IMR-90 (cell line): Measurements from ENCODE around the gene ANKRD16. TPM values are rescaled to one million over a fixed set of nuclear protein-coding genes. Genes with fewer than 3 reads are reported as not detected.

Source experiments
- ATAC-seq: fragments of 200-7000 bp; cut with Tn5 transposase; 2 replicates; pipeline ENCODE4 v1.9.1; 2020; ENCODE audit warnings: low read depth, mild to moderate bottlenecking, moderate library complexity
- BruUV-seq: library from RNA; stranded (reverse); fragments of 400-500 nt; replicated peaks from 2 replicates; lab custom pipeline; 2021; lab: Mats Ljungman, UMichigan
- CTCF ChIA-PET: fragments of 300-600 bp; formaldehyde crosslinking; extraction: SDS; loops from one replicate; lab custom pipeline; 2021; ENCODE audit warnings: antibody characterized with exemption; lab: Yijun Ruan, JAX
- POLR2A ChIA-PET: fragments of 300-600 bp; sonication (Branson Sonifier 250); formaldehyde crosslinking; loops from one replicate; lab custom pipeline; 2022; ENCODE audit warnings: antibody characterized with exemption; ENCODE audit not compliant: unreplicated experiment; lab: Charles Lee
- DNase-seq: peaks from one replicate; pipeline ENCODE4 v3.0.0; 2013
- H2AFZ ChIP-seq: replicated peaks from 2 replicates; pipeline ENCODE3; 2013; ENCODE audit warnings: low read length, mild to moderate bottlenecking; ENCODE audit not compliant: poor library complexity
- H2AK5ac ChIP-seq: 2 replicates; pipeline ENCODE4 v1.6.1; 2013; ENCODE audit warnings: low read depth, low read length, inconsistent platforms
- H2AK9ac ChIP-seq: replicated peaks from 2 replicates; pipeline ENCODE3; 2013; ENCODE audit warnings: mild to moderate bottlenecking, low read depth, low read length, moderate library complexity; ENCODE audit not compliant: poor library complexity
- H2BK120ac ChIP-seq: 2 replicates; pipeline ENCODE4 v1.6.1; 2013; ENCODE audit warnings: low read depth, low read length, inconsistent platforms
- H2BK15ac ChIP-seq: 3 replicates; pipeline ENCODE4 v1.6.1; 2013; ENCODE audit warnings: low read depth, low read length, inconsistent platforms
- H2BK20ac ChIP-seq: 2 replicates; pipeline ENCODE4 v1.6.1; 2013; ENCODE audit warnings: low read depth, mild to moderate bottlenecking, inconsistent platforms, low read length, moderate library complexity
- H2BK5ac ChIP-seq: 2 replicates; pipeline ENCODE4 v1.6.1; 2013; ENCODE audit warnings: mild to moderate bottlenecking, low read depth, low read length, inconsistent platforms; ENCODE audit not compliant: poor library complexity, severe bottlenecking
- H3K14ac ChIP-seq: replicated peaks from 2 replicates; pipeline ENCODE4 v1.6.1; 2013; ENCODE audit warnings: low read depth, low read length, inconsistent platforms
- H3K18ac ChIP-seq: 2 replicates; pipeline ENCODE4 v1.6.1; 2013; ENCODE audit warnings: low read depth, low read length, control low read depth
- H3K23ac ChIP-seq: 2 replicates; pipeline ENCODE4 v1.6.1; 2013; ENCODE audit warnings: low read depth, low read length, inconsistent platforms
- H3K27ac ChIP-seq: 2 replicates; pipeline ENCODE4 v1.5.1; 2013; ENCODE audit warnings: mild to moderate bottlenecking, control low read depth, low read length; ENCODE audit not compliant: insufficient read depth
- H3K27me3 ChIP-seq: 2 replicates; pipeline ENCODE4 v1.6.1; 2013; ENCODE audit warnings: low read length; ENCODE audit not compliant: control insufficient read depth, insufficient read depth
- H3K36me3 ChIP-seq: 2 replicates; pipeline ENCODE4 v1.6.1; 2013; ENCODE audit warnings: low read length, mixed read lengths; ENCODE audit not compliant: control insufficient read depth, insufficient read depth
- H3K4ac ChIP-seq: 2 replicates; pipeline ENCODE4 v1.6.1; 2013; ENCODE audit warnings: low read depth, low read length, inconsistent platforms
- H3K4me1 ChIP-seq: 2 replicates; pipeline ENCODE4 v1.6.1; 2013; ENCODE audit warnings: low read length, mixed read lengths; ENCODE audit not compliant: control insufficient read depth, insufficient read depth
- H3K4me2 ChIP-seq: 2 replicates; pipeline ENCODE4 v1.6.1; 2013; ENCODE audit warnings: low read depth, mild to moderate bottlenecking, control low read depth, low read length, moderate library complexity
- H3K4me3 ChIP-seq: 2 replicates; pipeline ENCODE4 v1.5.1; 2013; ENCODE audit warnings: low read depth, mild to moderate bottlenecking, control low read depth, low read length, moderate library complexity; ENCODE audit not compliant: insufficient read depth
- H3K56ac ChIP-seq: 2 replicates; pipeline ENCODE4 v1.6.1; 2013; ENCODE audit warnings: low read length, inconsistent platforms; ENCODE audit not compliant: insufficient read depth; ENCODE audit errors: extremely low read depth
- H3K79me1 ChIP-seq, 2 experiments: 2 replicates each; pipeline ENCODE4 v1.6.1; 2013; ENCODE audit warnings: low read length in 2 of 2, inconsistent platforms in 1 of 2, low read depth in 1 of 2
- H3K9ac ChIP-seq: 2 replicates; pipeline ENCODE4 v1.6.1; 2013; ENCODE audit warnings: low read depth, low read length, control low read depth
- H3K9me1 ChIP-seq: 2 replicates; pipeline ENCODE4 v1.6.1; 2013; ENCODE audit warnings: low read length, inconsistent platforms; ENCODE audit not compliant: insufficient read depth
- H3K9me3 ChIP-seq: 2 replicates; pipeline ENCODE4 v1.6.1; 2013; ENCODE audit warnings: low read length; ENCODE audit not compliant: control insufficient read depth, insufficient read depth
- H4K20me1 ChIP-seq: 2 replicates; pipeline ENCODE4 v1.6.1; 2013; ENCODE audit warnings: low read length, inconsistent platforms; ENCODE audit not compliant: insufficient read depth
- H4K5ac ChIP-seq: 2 replicates; pipeline ENCODE4 v1.6.1; 2013; ENCODE audit warnings: mild to moderate bottlenecking, low read depth, low read length, control low read depth
- H4K8ac ChIP-seq, 2 experiments: 2 replicates each; pipeline ENCODE4 v1.6.1; 2013; ENCODE audit warnings: low read depth in 2 of 2, low read length in 2 of 2, control low read depth in 1 of 2, inconsistent platforms in 1 of 2
- H4K91ac ChIP-seq: 2 replicates; pipeline ENCODE4 v1.6.1; 2013; ENCODE audit warnings: low read depth, low read length, inconsistent platforms; ENCODE audit not compliant: insufficient read depth
- BHLHE40 ChIP-seq: fragments of 150-350 bp; IDR thresholded peaks from 2 replicates; pipeline ENCODE4 v1.6.1; 2016; ENCODE audit warnings: mild to moderate bottlenecking, low read depth, low read length
- CEBPB ChIP-seq: IDR thresholded peaks from 2 replicates; pipeline ENCODE4 v1.6.1; 2012; ENCODE audit warnings: low read depth, low read length, improper control_type of control experiment
- CHD1 ChIP-seq: IDR thresholded peaks from 2 replicates; pipeline ENCODE4 v1.6.1; 2012; ENCODE audit warnings: low read depth, low read length, improper control_type of control experiment
- FOS ChIP-seq: fragments of 150-350 bp; IDR thresholded peaks from 2 replicates; pipeline ENCODE4 v1.6.1; 2016; ENCODE audit warnings: low read depth, low read length
- MAFK ChIP-seq: IDR thresholded peaks from 2 replicates; pipeline ENCODE4 v1.6.1; 2012; ENCODE audit warnings: low read depth, low read length, improper control_type of control experiment
- MXI1 ChIP-seq: IDR thresholded peaks from 2 replicates; pipeline ENCODE4 v1.6.1; 2012; ENCODE audit warnings: low read depth, mild to moderate bottlenecking, low read length, moderate library complexity, borderline replicate concordance
- NFE2L2 ChIP-seq: fragments of 150-350 bp; IDR thresholded peaks from 2 replicates; pipeline ENCODE4 v1.6.1; 2016; ENCODE audit warnings: low read depth, mild to moderate bottlenecking, low read length
- POLR2A ChIP-seq: IDR thresholded peaks from 2 replicates; pipeline ENCODE4 v1.6.1; 2012; ENCODE audit warnings: mild to moderate bottlenecking, low read depth, low read length
- RAD21 ChIP-seq: IDR thresholded peaks from 2 replicates; pipeline ENCODE4 v1.6.1; 2012; ENCODE audit warnings: low read length, improper control_type of control experiment
- RCOR1 ChIP-seq: IDR thresholded peaks from 2 replicates; pipeline ENCODE4 v1.6.1; 2012; ENCODE audit warnings: mild to moderate bottlenecking, low read length, improper control_type of control experiment; ENCODE audit not compliant: insufficient replicate concordance
- RFX5 ChIP-seq: IDR thresholded peaks from 2 replicates; pipeline ENCODE4 v1.8.0; 2012; ENCODE audit warnings: low read depth, mild to moderate bottlenecking, low read length, moderate library complexity
- SMC3 ChIP-seq: fragments of 150-350 bp; IDR thresholded peaks from 2 replicates; pipeline ENCODE4 v1.6.1; 2016; ENCODE audit warnings: low read depth, mild to moderate bottlenecking, antibody characterized with exemption, low read length, moderate library complexity
- WGBS, 2 experiments: methylation state at CpG; one replicate each; pipeline versions ENCODE4 v1.1.5 to v1.1.7; 2013; ENCODE audit warnings: missing lambda C conversion rate in 2 of 2; ENCODE audit not compliant: insufficient read length in 1 of 2; ENCODE audit errors: extremely low coverage in 2 of 2; 5-methylcytosine and 5-hydroxymethylcytosine counted together
- dilution Hi-C: fragments of 300-500 bp; cut with HindIII; formaldehyde crosslinking; loops from one replicate; pipeline ENCODE4 v1.14.3; 2018; ENCODE audit warnings: low sequenced_read_pairs; ENCODE audit not compliant: unreplicated experiment
- in situ Hi-C: fragments of 300-500 bp; cut with MboI; formaldehyde crosslinking; loops from 3 replicates; pipeline ENCODE4 v1.14.3; 2019; ENCODE audit warnings: low sequenced_read_pairs, inconsistent platforms, mixed read lengths
- intact Hi-C: fragments of 100-400 bp; cut with micrococcal nuclease; formaldehyde crosslinking; loops from 2 replicates; pipeline ENCODE4 v1.10.0; 2022
- polyA plus RNA-seq, 3 experiments: library from polyadenylated mRNA; depleted of rRNA; stranded (reverse); fragments of >200 nt; gene quantifications; 2 replicates each; pipeline ENCODE4 v1.2.3, GENCODE V29; 2012; ENCODE audit warnings: low replicate concordance in 1 of 3
- total RNA-seq: library from RNA; depleted of rRNA; stranded (reverse); fragments of >200 nt; gene quantifications from 2 replicates; pipeline ENCODE4 v1.2.3, GENCODE V29; 2012
- TF ChIP-seq, protein P1 (sequence below): fragments of 150-350 bp; IDR thresholded peaks from 2 replicates; pipeline ENCODE4 v1.6.1; 2016; ENCODE audit warnings: low read depth, mild to moderate bottlenecking, low read length, moderate library complexity, borderline replicate concordance
- TF ChIP-seq, protein P2 (sequence below): fragments of 150-350 bp; IDR thresholded peaks from 2 replicates; pipeline ENCODE4 v1.6.1; 2017; ENCODE audit warnings: mild to moderate bottlenecking, antibody characterized with exemption, low read length, low read depth
- TF ChIP-seq, protein P3 (sequence below): conservative IDR thresholded peaks from 2 replicates; pipeline ENCODE4 v1.5.1; 2012; ENCODE audit warnings: mild to moderate bottlenecking, low read depth, low read length, improper control_type of control experiment

The ANKRD16 gene
- total and polyA plus RNA-seq, 2 of the 4 experiments (the other 2 are of a cell fraction), result 5.1 to 5.7 TPM

DNA sequence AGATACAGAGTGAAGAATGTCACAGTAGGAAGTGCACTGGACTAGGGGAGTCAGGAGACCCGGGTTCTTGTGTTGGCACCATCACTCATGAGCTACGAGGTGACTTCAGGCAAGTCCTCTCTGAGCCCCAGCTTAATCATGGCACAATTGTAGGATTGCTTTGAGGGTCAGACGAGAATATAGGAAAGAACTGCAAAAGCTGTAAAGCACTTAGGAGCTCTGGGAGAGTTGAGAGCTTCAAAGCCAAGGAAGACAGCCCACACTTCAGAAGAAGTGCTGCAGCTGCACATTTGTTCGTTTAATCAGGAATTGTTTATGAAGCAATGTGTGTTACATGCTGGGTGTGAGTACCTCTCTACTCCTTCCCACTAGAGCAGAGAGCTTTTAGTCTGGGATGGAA lies 4.7 kb upstream of the ANKRD16 start:
- BruUV-seq, result no TSS peak
- POLR2A ChIA-PET, result no interaction called here

More for the DNA sequence above, 4.7 kb upstream of the ANKRD16 start:
- no peak for ATAC-seq
- no peak overlapping the region for H3K9ac ChIP-seq
- no peak overlapping the region for H3K18ac ChIP-seq
- 80% methylated on average over 1 of the region's 4 CpGs; no CpG with 5 or more reads in 1 of the 2 experiments for WGBS, 2 experiments
- no peak overlapping the region for H3K4me2 ChIP-seq
- no peak overlapping the region for H4K91ac ChIP-seq
- H3K9me1 ChIP-seq, result peaks cover 15% of the 10 kb centered on the region
- H4K5ac ChIP-seq, result no peak overlapping the region
- H2BK20ac ChIP-seq, result no peak overlapping the region
- peaks cover 4% of the 10 kb centered on the region for H3K9me3 ChIP-seq
- peaks cover 6% of the 10 kb centered on the region for H3K4me1 ChIP-seq
- no peak overlapping the region for H3K27ac ChIP-seq
- peaks cover 57% of the 10 kb centered on the region for H4K20me1 ChIP-seq
- CTCF ChIA-PET, result no interaction called here
- H3K23ac ChIP-seq, result no peak overlapping the region; the same call in 1 of the 2 replicates
- H3K36me3 ChIP-seq, result peaks cover 27% of the 10 kb centered on the region
- H2BK5ac ChIP-seq, result no peak overlapping the region
- H3K56ac ChIP-seq, result no peak overlapping the region
- dilution Hi-C loops, result no loop called here
- no peaks in the 10 kb centered on the region for H3K27me3 ChIP-seq
- in situ Hi-C loops, result no loop called here
- no peak for DNase-seq
- TF ChIP-seq CHD1, result no peak
- TF ChIP-seq CEBPB, result no peak
- TF ChIP-seq MXI1, result no peak
- TF ChIP-seq POLR2A, result no peak
- no peak for TF ChIP-seq MAFK
- TF ChIP-seq, protein P1, sequence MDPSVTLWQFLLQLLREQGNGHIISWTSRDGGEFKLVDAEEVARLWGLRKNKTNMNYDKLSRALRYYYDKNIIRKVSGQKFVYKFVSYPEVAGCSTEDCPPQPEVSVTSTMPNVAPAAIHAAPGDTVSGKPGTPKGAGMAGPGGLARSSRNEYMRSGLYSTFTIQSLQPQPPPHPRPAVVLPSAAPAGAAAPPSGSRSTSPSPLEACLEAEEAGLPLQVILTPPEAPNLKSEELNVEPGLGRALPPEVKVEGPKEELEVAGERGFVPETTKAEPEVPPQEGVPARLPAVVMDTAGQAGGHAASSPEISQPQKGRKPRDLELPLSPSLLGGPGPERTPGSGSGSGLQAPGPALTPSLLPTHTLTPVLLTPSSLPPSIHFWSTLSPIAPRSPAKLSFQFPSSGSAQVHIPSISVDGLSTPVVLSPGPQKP, result no peak
- TF ChIP-seq RCOR1, result no peak
- TF ChIP-seq RFX5, result no peak
- TF ChIP-seq, protein P2, sequence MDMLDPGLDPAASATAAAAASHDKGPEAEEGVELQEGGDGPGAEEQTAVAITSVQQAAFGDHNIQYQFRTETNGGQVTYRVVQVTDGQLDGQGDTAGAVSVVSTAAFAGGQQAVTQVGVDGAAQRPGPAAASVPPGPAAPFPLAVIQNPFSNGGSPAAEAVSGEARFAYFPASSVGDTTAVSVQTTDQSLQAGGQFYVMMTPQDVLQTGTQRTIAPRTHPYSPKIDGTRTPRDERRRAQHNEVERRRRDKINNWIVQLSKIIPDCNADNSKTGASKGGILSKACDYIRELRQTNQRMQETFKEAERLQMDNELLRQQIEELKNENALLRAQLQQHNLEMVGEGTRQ, result no peak
- no peak for TF ChIP-seq BHLHE40
- TF ChIP-seq, protein P3, sequence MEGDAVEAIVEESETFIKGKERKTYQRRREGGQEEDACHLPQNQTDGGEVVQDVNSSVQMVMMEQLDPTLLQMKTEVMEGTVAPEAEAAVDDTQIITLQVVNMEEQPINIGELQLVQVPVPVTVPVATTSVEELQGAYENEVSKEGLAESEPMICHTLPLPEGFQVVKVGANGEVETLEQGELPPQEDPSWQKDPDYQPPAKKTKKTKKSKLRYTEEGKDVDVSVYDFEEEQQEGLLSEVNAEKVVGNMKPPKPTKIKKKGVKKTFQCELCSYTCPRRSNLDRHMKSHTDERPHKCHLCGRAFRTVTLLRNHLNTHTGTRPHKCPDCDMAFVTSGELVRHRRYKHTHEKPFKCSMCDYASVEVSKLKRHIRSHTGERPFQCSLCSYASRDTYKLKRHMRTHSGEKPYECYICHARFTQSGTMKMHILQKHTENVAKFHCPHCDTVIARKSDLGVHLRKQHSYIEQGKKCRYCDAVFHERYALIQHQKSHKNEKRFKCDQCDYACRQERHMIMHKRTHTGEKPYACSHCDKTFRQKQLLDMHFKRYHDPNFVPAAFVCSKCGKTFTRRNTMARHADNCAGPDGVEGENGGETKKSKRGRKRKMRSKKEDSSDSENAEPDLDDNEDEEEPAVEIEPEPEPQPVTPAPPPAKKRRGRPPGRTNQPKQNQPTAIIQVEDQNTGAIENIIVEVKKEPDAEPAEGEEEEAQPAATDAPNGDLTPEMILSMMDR, result no peak
- TF ChIP-seq SMC3, result no peak
- no peak for TF ChIP-seq FOS
- no peak for TF ChIP-seq NFE2L2
- TF ChIP-seq RAD21, result no peak
- H2AK9ac ChIP-seq, result no peak overlapping the region
- no peak overlapping the region for H2BK15ac ChIP-seq
- intact Hi-C loops, result loop anchor here (5.0 kb wide), 1 partner anchor 33 kb away; no protein-coding TSS in a partner anchor
- peaks cover 45 to 77% of the 10 kb centered on the region in 2 experiments for H3K79me1 ChIP-seq
- H2AFZ ChIP-seq, result no peak overlapping the region
- no peak overlapping the region for H2BK120ac ChIP-seq
- no peak overlapping the region for H3K4ac ChIP-seq
- H2AK5ac ChIP-seq, result no peak overlapping the region
- H3K4me3 ChIP-seq, result no peak overlapping the region
- no peak overlapping the region for H3K14ac ChIP-seq
- H4K8ac ChIP-seq, result no peak overlapping the region
